Activated CD4-positive, CD25-positive, alpha-beta regulatory T cell (primary cell): ENCODE measurements around the gene RFX8.
"Not testable (repeated sequence)": the region's sequence is repeated elsewhere in the genome, so short reads cannot be mapped to it uniquely, and the experiment has no call there.

ENCODE experiments used
- DNase-seq, 4 experiments: peaks; one replicate each; lab custom pipeline; 2025; lab: John Stamatoyannopoulos, UW

RFX8 gene

GRCh38 chr2:101440127-101440738, 34.7 kb downstream of the RFX8 start:
- DNase-seq, result no peak

- no peak for DNase-seq
Observed at GRCh38 chr2:101439716-101440115, 35.2 kb downstream of the RFX8 start.

GRCh38 chr2:101438555-101438954, 36.4 kb downstream of the RFX8 start:
- not testable (repeated sequence) for DNase-seq

- no peak for DNase-seq
Observed at GRCh38 chr2:101435001-101435862, 39.7 kb downstream of the RFX8 start.

GRCh38 chr2:101433465-101433864, 41.4 kb downstream of the RFX8 start:
- DNase-seq, result no peak

- no peak for DNase-seq
Observed at GRCh38 chr2:101432411-101433181, 42.3 kb downstream of the RFX8 start.

- DNase-seq, result no peak
Observed at GRCh38 chr2:101431486-101431885, 43.4 kb downstream of the RFX8 start.

- no peak for DNase-seq
Observed at GRCh38 chr2:101430156-101430555, 44.8 kb downstream of the RFX8 start.

- DNase-seq, result no peak
Observed at GRCh38 chr2:101429453-101429852, 45.5 kb downstream of the RFX8 start.

GRCh38 chr2:101428422-101429176, 46.3 kb downstream of the RFX8 start:
- DNase-seq, result no peak

GRCh38 chr2:101427743-101428142, 47.2 kb downstream of the RFX8 start:
- DNase-seq, result no peak

GRCh38 chr2:101427240-101427639, 47.7 kb downstream of the RFX8 start:
- no peak for DNase-seq

- DNase-seq, result no peak
Observed at GRCh38 chr2:101426822-101427221, 48.1 kb downstream of the RFX8 start.

GRCh38 chr2:101420623-101421022, 54.3 kb downstream of the RFX8 start:
- no peak for DNase-seq

- peak; percentile 12 to 48 (median 24) for DNase-seq
Observed at GRCh38 chr2:101419096-101419663, 55.7 kb downstream of the RFX8 start.

GRCh38 chr2:101418460-101419095, 56.3 kb downstream of the RFX8 start:
- DNase-seq, result no peak

- no peak for DNase-seq
Observed at GRCh38 chr2:101416609-101417008, 58.3 kb downstream of the RFX8 start.

GRCh38 chr2:101415884-101416283, 59.0 kb downstream of the RFX8 start:
- no peak for DNase-seq

- DNase-seq, result no peak
Observed at GRCh38 chr2:101415220-101415619, 59.7 kb downstream of the RFX8 start.

- DNase-seq, result no peak
Observed at GRCh38 chr2:101412092-101412694, 62.7 kb downstream of the RFX8 start.

- DNase-seq, result no peak
Observed at GRCh38 chr2:101410746-101411145, 64.2 kb downstream of the RFX8 start.
